HEK293T (cell line): ENCODE data around the gene PEMT.

Experiments
- FOXM1 ChIP-seq: fragments of 450-650 bp; IDR thresholded peaks from 2 replicates; pipeline ENCODE4 v1.6.1; 2017; ENCODE audit warnings: mild to moderate bottlenecking, borderline replicate concordance
- SP1 ChIP-seq: fragments of 450-650 bp; IDR thresholded peaks from 2 replicates; pipeline ENCODE4 v1.6.1; 2017
- TARDBP ChIP-seq: fragments of 450-650 bp; IDR thresholded peaks from 2 replicates; pipeline ENCODE4 v1.6.1; 2016

GRCh38 chr17:17576772-17577234, 14.7 kb downstream of the PEMT start:
- no peak for TF ChIP-seq TARDBP
- TF ChIP-seq SP1 = no peak
- TF ChIP-seq FOXM1 = no peak
